Activated CD8-positive, alpha-beta T cell treated with anti-CD3 and anti-CD28 coated beads for 36 hours (primary cell): ENCODE results near the gene CRKL. TPM values are rescaled to one million over a fixed set of nuclear protein-coding genes. Genes with fewer than 3 reads are reported as not detected.

Source experiments
- ATAC-seq: fragments of 200-7000 bp; cut with Tn5 transposase; one replicate; pipeline ENCODE4 v1.10.0; 2021; ENCODE audit warnings: mild to moderate bottlenecking, moderate library complexity
- CTCF ChIA-PET: fragments of 350-600 bp; sonication (Branson Sonifier 250); formaldehyde crosslinking; loops from one replicate; lab custom pipeline; 2021; ENCODE audit warnings: antibody characterized with exemption; lab: Charles Lee
- POLR2A ChIA-PET: fragments of 350-600 bp; sonication (Branson Sonifier 250); formaldehyde crosslinking; loops from one replicate; lab custom pipeline; 2021; ENCODE audit warnings: antibody characterized with exemption; lab: Charles Lee
- DNase-seq: peaks from one replicate; pipeline ENCODE4 v3.0.0-alpha.2; 2020
- H3K27ac Mint-ChIP-seq: one replicate; pipeline ENCODE4 v1.8.0; 2021; ENCODE audit warnings: mild to moderate bottlenecking, mixed read lengths
- H3K27me3 Mint-ChIP-seq: one replicate; pipeline ENCODE4 v1.8.0; 2021; ENCODE audit warnings: mixed read lengths
- H3K36me3 Mint-ChIP-seq: one replicate; pipeline ENCODE4 v1.8.0; 2021; ENCODE audit warnings: low read depth, mixed read lengths
- H3K4me1 Mint-ChIP-seq: one replicate; pipeline ENCODE4 v1.8.0; 2021; ENCODE audit warnings: low read depth, mixed read lengths
- H3K4me3 Mint-ChIP-seq: one replicate; pipeline ENCODE4 v1.8.0; 2021; ENCODE audit warnings: mild to moderate bottlenecking, moderate library complexity, mixed read lengths
- H3K9me3 Mint-ChIP-seq: one replicate; pipeline ENCODE4 v1.8.0; 2021; ENCODE audit warnings: mixed read lengths
- CTCF ChIP-seq: fragments of 200-600 bp; IDR thresholded peaks from one replicate; pipeline ENCODE4 v1.8.0; 2022; ENCODE audit warnings: antibody characterized with exemption, mild to moderate bottlenecking
- intact Hi-C: fragments of 100-400 bp; cut with micrococcal nuclease; formaldehyde crosslinking; loops from one replicate; pipeline ENCODE4 v1.10.0; 2022
- total RNA-seq, 2 experiments: library from RNA; stranded (reverse); gene quantifications; one replicate each; pipeline ENCODE4 v1.2.3, GENCODE V29; 2021

Gene CRKL
- total RNA-seq, 2 experiments from 2014 or later: 99.1 to 102 TPM

- Mint-ChIP-seq H3K27ac (no peak overlapping the region), H3K9me3 (no peaks in the 10 kb centered on the region), H3K4me3 (no peak overlapping the region), H3K27me3 (no peaks in the 10 kb centered on the region), H3K4me1 (no peaks in the 10 kb centered on the region), H3K36me3 (peaks cover 5% of the 10 kb centered on the region)
- ChIA-PET POLR2A (no interaction called here), CTCF (interaction anchor here (1.0 kb wide), 1 partner anchor 11 kb away, joined by 4 read pairs; no protein-coding TSS in a partner anchor)
- DNase-seq: no peak
- ATAC-seq: no peak
- intact Hi-C loops: no loop called here
- no peak for TF ChIP-seq CTCF
Observed at GRCh38 chr22:20875296-20875695, 41.9 kb upstream of the CRKL start.

- ATAC-seq (no peak), DNase-seq (no peak)
- H3K27ac Mint-ChIP-seq: no peak overlapping the region
- no peaks in the 10 kb centered on the region for H3K4me1 Mint-ChIP-seq
- intact Hi-C loops: no loop called here
- H3K27me3 Mint-ChIP-seq: no peaks in the 10 kb centered on the region
- ChIA-PET POLR2A (interaction anchor here (0.6 kb wide), 1 partner anchor 76 kb away, joined by 3 read pairs; no protein-coding TSS in a partner anchor), CTCF (interaction anchor here (1.2 kb wide), 1 partner anchor 26 kb away, joined by 3 read pairs; no protein-coding TSS in a partner anchor)
- H3K4me3 Mint-ChIP-seq: no peak overlapping the region
- H3K36me3 Mint-ChIP-seq: peaks cover 4% of the 10 kb centered on the region
- no peak for TF ChIP-seq CTCF
- no peaks in the 10 kb centered on the region for H3K9me3 Mint-ChIP-seq
Observed at GRCh38 chr22:20877715-20878114, 39.5 kb upstream of the CRKL start.

GRCh38 chr22:20881231-20881630 lies 36.0 kb upstream of the CRKL start:
- DNase-seq (no peak), ATAC-seq (no peak)
- H3K4me3 Mint-ChIP-seq: no peak overlapping the region
- POLR2A ChIA-PET: no interaction called here
- CTCF ChIA-PET: no interaction called here
- peaks cover 5% of the 10 kb centered on the region for H3K36me3 Mint-ChIP-seq
- no peaks in the 10 kb centered on the region for H3K4me1 Mint-ChIP-seq
- intact Hi-C loops: no loop called here
- no peak for TF ChIP-seq CTCF
- H3K27ac Mint-ChIP-seq: no peak overlapping the region
- H3K27me3 Mint-ChIP-seq: no peaks in the 10 kb centered on the region
- no peaks in the 10 kb centered on the region for H3K9me3 Mint-ChIP-seq

GRCh38 chr22:20881869-20882815 lies 35.1 kb upstream of the CRKL start:
- TF ChIP-seq CTCF: no peak
- no peak for ATAC-seq
- H3K9me3 Mint-ChIP-seq: no peaks in the 10 kb centered on the region
- H3K4me3 Mint-ChIP-seq: no peak overlapping the region
- H3K36me3 Mint-ChIP-seq: peaks cover 5% of the 10 kb centered on the region
- no peaks in the 10 kb centered on the region for H3K4me1 Mint-ChIP-seq
- intact Hi-C loops: no loop called here
- no peaks in the 10 kb centered on the region for H3K27me3 Mint-ChIP-seq
- DNase-seq: no peak
- ChIA-PET CTCF (no interaction called here), POLR2A (no interaction called here)
- H3K27ac Mint-ChIP-seq: no peak overlapping the region

- Mint-ChIP-seq H3K4me3 (no peak overlapping the region), H3K27ac (no peak overlapping the region), H3K36me3 (peaks cover 9% of the 10 kb centered on the region), H3K27me3 (no peaks in the 10 kb centered on the region), H3K4me1 (no peaks in the 10 kb centered on the region), H3K9me3 (no peaks in the 10 kb centered on the region)
- intact Hi-C loops: no loop called here
- ATAC-seq (no peak), DNase-seq (no peak)
- no peak for TF ChIP-seq CTCF
- ChIA-PET CTCF (no interaction called here), POLR2A (no interaction called here)
Observed at GRCh38 chr22:20882855-20883254, 34.4 kb upstream of the CRKL start.
